HL-60 (cell line): ENCODE results near the gene KRT71.

Experiments
- DNase-seq, 2 experiments: peaks; one replicate each; pipeline ENCODE4 v3.0.0-alpha.2; 2010 to 2020; ENCODE audit warnings: low read depth in 1 of 2, low spot score in 1 of 2
- H3K27ac ChIP-seq: fragments of 250-450 bp; sonication (Bioruptor Pico); replicated peaks from 2 replicates; pipeline ENCODE4 v1.5.1; 2020; ENCODE audit warnings: mild to moderate bottlenecking, moderate library complexity
- H3K27me3 ChIP-seq: fragments of 250-450 bp; sonication (Bioruptor Pico); 2 replicates; pipeline ENCODE4 v1.5.1; 2021; ENCODE audit warnings: mild to moderate bottlenecking, moderate library complexity; ENCODE audit not compliant: insufficient read depth, poor library complexity, severe bottlenecking
- H3K4me3 ChIP-seq: replicated peaks from 2 replicates; pipeline ENCODE4 v1.5.1; 2011; ENCODE audit warnings: mild to moderate bottlenecking, control low read depth, low read length; ENCODE audit not compliant: insufficient read depth
- GABPA ChIP-seq: IDR thresholded peaks from 2 replicates; pipeline ENCODE4 v1.6.1; 2012; ENCODE audit warnings: low read depth
- POLR2AphosphoS5 ChIP-seq: IDR thresholded peaks from 2 replicates; pipeline ENCODE4 v1.6.1; 2012; ENCODE audit warnings: low read depth
- SPI1 ChIP-seq: IDR thresholded peaks from 2 replicates; pipeline ENCODE4 v1.6.1; 2012; ENCODE audit warnings: low read depth, mild to moderate bottlenecking, borderline replicate concordance
- TF ChIP-seq, protein P1 (sequence below): IDR thresholded peaks from one replicate; pipeline ENCODE4 v1.5.1; 2011; ENCODE audit warnings: low read length, control low read depth, inconsistent platforms; ENCODE audit not compliant: insufficient read depth
- TF ChIP-seq, protein P2 (sequence below): IDR thresholded peaks from 2 replicates; pipeline ENCODE4 v1.6.1; 2012; ENCODE audit warnings: low read depth; ENCODE audit not compliant: insufficient replicate concordance

The KRT71 gene

DNA sequence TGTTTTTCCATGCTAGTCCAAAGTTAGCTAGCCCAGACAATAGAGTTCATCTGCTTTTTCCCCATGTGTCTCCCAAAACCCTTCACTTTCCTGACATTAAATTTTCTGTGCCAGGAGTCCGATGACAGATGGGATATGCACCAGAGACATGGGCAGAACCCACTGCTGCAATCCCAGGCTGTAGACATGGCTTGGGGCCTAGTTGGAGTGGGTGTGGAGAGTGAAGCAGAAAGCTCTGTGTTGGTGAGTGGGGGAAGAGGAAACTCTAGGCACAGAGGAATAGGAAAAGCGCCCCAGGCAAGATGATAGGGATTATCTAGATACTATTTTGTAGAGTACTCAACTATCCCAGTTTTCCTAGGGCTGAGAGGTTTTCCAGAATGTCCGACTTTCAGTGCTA lies 25.5 kb upstream of the KRT71 start:
- TF ChIP-seq, protein P1, sequence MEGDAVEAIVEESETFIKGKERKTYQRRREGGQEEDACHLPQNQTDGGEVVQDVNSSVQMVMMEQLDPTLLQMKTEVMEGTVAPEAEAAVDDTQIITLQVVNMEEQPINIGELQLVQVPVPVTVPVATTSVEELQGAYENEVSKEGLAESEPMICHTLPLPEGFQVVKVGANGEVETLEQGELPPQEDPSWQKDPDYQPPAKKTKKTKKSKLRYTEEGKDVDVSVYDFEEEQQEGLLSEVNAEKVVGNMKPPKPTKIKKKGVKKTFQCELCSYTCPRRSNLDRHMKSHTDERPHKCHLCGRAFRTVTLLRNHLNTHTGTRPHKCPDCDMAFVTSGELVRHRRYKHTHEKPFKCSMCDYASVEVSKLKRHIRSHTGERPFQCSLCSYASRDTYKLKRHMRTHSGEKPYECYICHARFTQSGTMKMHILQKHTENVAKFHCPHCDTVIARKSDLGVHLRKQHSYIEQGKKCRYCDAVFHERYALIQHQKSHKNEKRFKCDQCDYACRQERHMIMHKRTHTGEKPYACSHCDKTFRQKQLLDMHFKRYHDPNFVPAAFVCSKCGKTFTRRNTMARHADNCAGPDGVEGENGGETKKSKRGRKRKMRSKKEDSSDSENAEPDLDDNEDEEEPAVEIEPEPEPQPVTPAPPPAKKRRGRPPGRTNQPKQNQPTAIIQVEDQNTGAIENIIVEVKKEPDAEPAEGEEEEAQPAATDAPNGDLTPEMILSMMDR: no peak
- TF ChIP-seq POLR2AphosphoS5 (no peak), GABPA (no peak), SPI1 (no peak)
- TF ChIP-seq, protein P2, sequence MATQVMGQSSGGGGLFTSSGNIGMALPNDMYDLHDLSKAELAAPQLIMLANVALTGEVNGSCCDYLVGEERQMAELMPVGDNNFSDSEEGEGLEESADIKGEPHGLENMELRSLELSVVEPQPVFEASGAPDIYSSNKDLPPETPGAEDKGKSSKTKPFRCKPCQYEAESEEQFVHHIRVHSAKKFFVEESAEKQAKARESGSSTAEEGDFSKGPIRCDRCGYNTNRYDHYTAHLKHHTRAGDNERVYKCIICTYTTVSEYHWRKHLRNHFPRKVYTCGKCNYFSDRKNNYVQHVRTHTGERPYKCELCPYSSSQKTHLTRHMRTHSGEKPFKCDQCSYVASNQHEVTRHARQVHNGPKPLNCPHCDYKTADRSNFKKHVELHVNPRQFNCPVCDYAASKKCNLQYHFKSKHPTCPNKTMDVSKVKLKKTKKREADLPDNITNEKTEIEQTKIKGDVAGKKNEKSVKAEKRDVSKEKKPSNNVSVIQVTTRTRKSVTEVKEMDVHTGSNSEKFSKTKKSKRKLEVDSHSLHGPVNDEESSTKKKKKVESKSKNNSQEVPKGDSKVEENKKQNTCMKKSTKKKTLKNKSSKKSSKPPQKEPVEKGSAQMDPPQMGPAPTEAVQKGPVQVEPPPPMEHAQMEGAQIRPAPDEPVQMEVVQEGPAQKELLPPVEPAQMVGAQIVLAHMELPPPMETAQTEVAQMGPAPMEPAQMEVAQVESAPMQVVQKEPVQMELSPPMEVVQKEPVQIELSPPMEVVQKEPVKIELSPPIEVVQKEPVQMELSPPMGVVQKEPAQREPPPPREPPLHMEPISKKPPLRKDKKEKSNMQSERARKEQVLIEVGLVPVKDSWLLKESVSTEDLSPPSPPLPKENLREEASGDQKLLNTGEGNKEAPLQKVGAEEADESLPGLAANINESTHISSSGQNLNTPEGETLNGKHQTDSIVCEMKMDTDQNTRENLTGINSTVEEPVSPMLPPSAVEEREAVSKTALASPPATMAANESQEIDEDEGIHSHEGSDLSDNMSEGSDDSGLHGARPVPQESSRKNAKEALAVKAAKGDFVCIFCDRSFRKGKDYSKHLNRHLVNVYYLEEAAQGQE: no peak
- Histone ChIP-seq H3K27me3 (peaks cover 2% of the 10 kb centered on the region), H3K27ac (no peak overlapping the region), H3K4me3 (no peak overlapping the region)
- DNase-seq: no peak

DNA sequence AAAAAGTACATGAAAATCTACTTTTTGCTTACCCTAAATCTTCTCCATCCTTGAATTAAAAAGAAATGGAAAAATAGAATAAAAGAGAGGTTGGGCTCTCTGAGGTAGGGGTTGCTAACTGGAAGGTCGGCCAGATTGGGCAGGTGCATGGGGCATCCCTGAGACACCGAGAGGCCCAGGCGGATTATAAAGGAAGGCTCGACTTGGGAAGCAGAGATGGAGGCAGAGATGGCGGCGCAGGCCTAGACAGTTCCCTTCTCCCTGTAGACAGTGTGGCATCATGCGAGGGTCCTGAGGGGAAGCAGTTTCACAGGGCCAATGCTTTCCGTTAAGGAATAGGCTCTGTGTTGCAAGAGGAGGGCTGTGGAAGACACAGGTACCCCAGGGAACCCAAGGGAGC lies 24.4 kb upstream of the KRT71 start:
- Histone ChIP-seq H3K27me3 (peaks cover 2% of the 10 kb centered on the region), H3K27ac (no peak overlapping the region), H3K4me3 (no peak overlapping the region)
- no peak for DNase-seq
- TF ChIP-seq GABPA (no peak), SPI1 (no peak), POLR2AphosphoS5 (no peak)
- TF ChIP-seq, protein P2: no peak
- TF ChIP-seq, protein P1: no peak

DNA sequence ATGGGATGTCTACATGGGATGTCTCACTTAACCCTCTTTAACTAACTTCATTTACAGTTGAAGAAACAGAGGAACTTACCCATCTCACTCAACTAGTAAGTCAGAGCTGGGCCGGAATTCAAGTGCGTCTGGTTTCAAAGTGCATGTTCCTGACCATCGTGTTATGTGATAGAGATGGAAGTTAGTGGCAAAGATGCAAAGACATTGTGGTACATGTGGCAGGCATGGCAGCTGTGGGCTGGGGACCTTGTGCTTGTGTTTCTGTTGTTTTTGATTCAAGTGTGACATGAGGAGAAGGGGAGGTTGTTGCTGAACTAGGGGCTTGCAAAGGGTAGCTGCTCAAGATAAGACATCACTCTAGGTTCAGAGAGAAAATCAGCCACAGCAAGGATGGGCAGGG lies 23.0 kb upstream of the KRT71 start:
- H3K27me3 ChIP-seq: peaks cover 2% of the 10 kb centered on the region
- DNase-seq: no peak
- no peak for TF ChIP-seq SPI1
- TF ChIP-seq, protein P2: no peak
- no peak for TF ChIP-seq POLR2AphosphoS5
- no peak for TF ChIP-seq GABPA
- TF ChIP-seq, protein P1: no peak
- no peak overlapping the region for H3K27ac ChIP-seq
- H3K4me3 ChIP-seq: no peak overlapping the region
